ENCODE measurements around the gene TFR2. TPM values are rescaled to one million over a fixed set of nuclear protein-coding genes. Genes with fewer than 3 reads are reported as not detected.

TFR2 gene
- total and polyA plus RNA-seq, 2 donors (not counting 1 experiment from before 2014, with no cell fraction given): 5.9 to 10.0 TPM

DNA sequence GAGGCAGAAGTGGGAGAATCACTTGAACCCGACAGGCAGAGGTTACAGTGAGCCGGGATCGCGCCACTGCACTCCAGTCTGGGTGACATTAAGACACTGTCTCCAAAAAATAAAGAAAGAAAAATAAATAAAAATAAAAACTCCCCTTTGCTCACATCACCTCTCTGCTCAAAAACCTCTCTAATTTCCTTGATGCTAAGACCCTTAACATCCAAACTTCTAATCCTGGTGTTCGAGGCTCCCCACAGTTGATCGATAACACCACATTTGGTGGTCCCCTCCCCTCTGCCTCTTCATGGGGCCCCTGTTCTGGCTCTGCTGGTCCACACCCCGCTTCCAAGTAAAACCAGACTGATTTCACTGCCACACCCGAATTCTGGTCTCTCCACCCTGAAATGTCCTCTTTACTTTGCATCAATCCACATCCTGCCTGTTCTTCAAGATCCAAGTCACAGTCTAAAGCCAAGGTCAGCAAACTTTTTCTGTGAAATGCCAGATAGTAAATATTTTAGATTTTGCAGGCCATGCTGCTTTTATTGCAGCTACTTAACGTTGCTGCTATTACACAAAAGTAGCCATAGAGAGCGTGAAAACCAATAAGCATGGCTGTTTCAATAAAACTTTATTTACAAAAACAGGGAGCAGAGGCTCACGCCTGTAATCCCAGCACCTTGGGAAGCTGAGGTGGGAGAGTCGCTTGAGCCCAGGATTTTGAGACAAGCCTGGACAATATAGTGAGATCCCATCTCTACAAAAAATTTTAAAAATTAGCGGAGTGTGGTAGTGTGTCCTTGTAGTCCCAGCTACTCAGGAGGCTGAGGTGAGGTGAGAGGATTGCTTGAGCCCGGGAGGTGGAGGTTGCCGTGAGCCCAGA is 17.2 kb downstream of the TFR2 start:
- no peak overlapping the region for H3K9ac ChIP-seq (ENCODE audit: low read length)
- H2AFZ ChIP-seq (ENCODE audit: insufficient read depth, low read depth, low read length, poor library complexity, severe bottlenecking): no peak overlapping the region
- H3K79me2 ChIP-seq (ENCODE audit: control insufficient read depth, insufficient read depth, low read length): no peaks in the 10 kb centered on the region
- no peaks in the 10 kb centered on the region for H4K20me1 ChIP-seq (ENCODE audit: control insufficient read depth, insufficient read depth, low read length, poor library complexity, severe bottlenecking)
- Mint-ChIP-seq H3K27ac (no peak overlapping the region), H3K4me1 (peaks cover 11% of the 10 kb centered on the region), H3K4me3 (no peak overlapping the region), H3K9me3 (ENCODE audit: insufficient read depth) (no peaks in the 10 kb centered on the region), H3K27me3 (no peaks in the 10 kb centered on the region)
- WGBS (ENCODE audit: insufficient coverage): 96% methylated on average over 8 of the region's 15 CpGs
- H3K4me2 ChIP-seq (replicated peaks; ENCODE audit: low read depth, low read length, poor library complexity, severe bottlenecking): no peak overlapping the region
- no peak overlapping the region for H3K4me3 ChIP-seq (ENCODE audit: control extremely low read depth in 1 of 5, extremely low read depth in 1 of 5, insufficient read depth in 1 of 5, low read depth in 2 of 5, low read length in 4 of 5)
- TF ChIP-seq, protein P1, sequence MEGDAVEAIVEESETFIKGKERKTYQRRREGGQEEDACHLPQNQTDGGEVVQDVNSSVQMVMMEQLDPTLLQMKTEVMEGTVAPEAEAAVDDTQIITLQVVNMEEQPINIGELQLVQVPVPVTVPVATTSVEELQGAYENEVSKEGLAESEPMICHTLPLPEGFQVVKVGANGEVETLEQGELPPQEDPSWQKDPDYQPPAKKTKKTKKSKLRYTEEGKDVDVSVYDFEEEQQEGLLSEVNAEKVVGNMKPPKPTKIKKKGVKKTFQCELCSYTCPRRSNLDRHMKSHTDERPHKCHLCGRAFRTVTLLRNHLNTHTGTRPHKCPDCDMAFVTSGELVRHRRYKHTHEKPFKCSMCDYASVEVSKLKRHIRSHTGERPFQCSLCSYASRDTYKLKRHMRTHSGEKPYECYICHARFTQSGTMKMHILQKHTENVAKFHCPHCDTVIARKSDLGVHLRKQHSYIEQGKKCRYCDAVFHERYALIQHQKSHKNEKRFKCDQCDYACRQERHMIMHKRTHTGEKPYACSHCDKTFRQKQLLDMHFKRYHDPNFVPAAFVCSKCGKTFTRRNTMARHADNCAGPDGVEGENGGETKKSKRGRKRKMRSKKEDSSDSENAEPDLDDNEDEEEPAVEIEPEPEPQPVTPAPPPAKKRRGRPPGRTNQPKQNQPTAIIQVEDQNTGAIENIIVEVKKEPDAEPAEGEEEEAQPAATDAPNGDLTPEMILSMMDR (IDR thresholded peaks at IDR 0.05): no peak
- TF ChIP-seq EZH2 (IDR thresholded peaks at IDR 0.05; ENCODE audit: borderline replicate concordance, insufficient read depth, low read depth, low read length, poor library complexity, severe bottlenecking): no peak
- peaks cover 12 to 13% of the 10 kb centered on the region in 2 donors for H3K4me1 ChIP-seq (ENCODE audit: control insufficient read depth in 2 of 2, insufficient read depth in 2 of 2, low read length in 2 of 2)
- peaks cover 0 to 1% of the 10 kb centered on the region in 2 experiments for H3K36me3 ChIP-seq (replicated peaks in 1 of 2; ENCODE audit: control extremely low read depth in 1 of 2, control insufficient read depth in 1 of 2, extremely low read depth in 1 of 2, insufficient read depth in 2 of 2, low read length in 1 of 2)
- no peak overlapping the region for H3K27ac ChIP-seq (ENCODE audit: low read length in 2 of 2)
- intact Hi-C loops (cut with micrococcal nuclease): no loop called here
- no peak for DNase-seq
- no peaks in the 10 kb centered on the region for H3K9me3 ChIP-seq (ENCODE audit: control extremely low read depth in 1 of 3, control insufficient read depth in 2 of 3, insufficient read depth in 1 of 3, low read length in 2 of 3)
- POLR2A ChIA-PET: interaction anchor here (0.6 kb wide), 1 partner anchor 21 kb away, joined by 5 read pairs; no protein-coding TSS in a partner anchor
- no peak for ATAC-seq (ENCODE audit: low read depth)
- H3K27me3 ChIP-seq (replicated peaks in 1 of 4; ENCODE audit: control extremely low read depth in 1 of 4, control insufficient read depth in 3 of 4, insufficient read depth in 4 of 4, low read length in 3 of 4): no peaks in the 10 kb centered on the region
- CTCF ChIA-PET: interaction anchor here (0.6 to 1.0 kb wide), 2 partner anchors 9 to 17 kb away, joined by 3 read pairs; no protein-coding TSS in a partner anchor

GRCh38 chr7:100621554-100621953 is 19.8 kb downstream of the TFR2 start:
- Histone ChIP-seq H3K27me3 (replicated peaks in 1 of 4; ENCODE audit: control extremely low read depth in 1 of 4, control insufficient read depth in 3 of 4, insufficient read depth in 4 of 4, low read length in 3 of 4) (no peaks in the 10 kb centered on the region), H3K4me3 (ENCODE audit: control extremely low read depth in 1 of 5, extremely low read depth in 1 of 5, insufficient read depth in 1 of 5, low read depth in 2 of 5, low read length in 4 of 5) (no peak overlapping the region), H4K20me1 (ENCODE audit: control insufficient read depth, insufficient read depth, low read length, poor library complexity, severe bottlenecking) (no peaks in the 10 kb centered on the region), H3K4me1 (ENCODE audit: control insufficient read depth in 2 of 2, insufficient read depth in 2 of 2, low read length in 2 of 2) (peaks cover 5 to 6% of the 10 kb centered on the region in 2 donors), H3K9me3 (ENCODE audit: control extremely low read depth in 1 of 3, control insufficient read depth in 2 of 3, insufficient read depth in 1 of 3, low read length in 2 of 3) (no peaks in the 10 kb centered on the region), H3K27ac (ENCODE audit: low read length in 2 of 2) (no peak overlapping the region), H3K79me2 (ENCODE audit: control insufficient read depth, insufficient read depth, low read length) (no peaks in the 10 kb centered on the region), H2AFZ (ENCODE audit: insufficient read depth, low read depth, low read length, poor library complexity, severe bottlenecking) (no peak overlapping the region), H3K4me2 (replicated peaks; ENCODE audit: low read depth, low read length, poor library complexity, severe bottlenecking) (no peak overlapping the region), H3K36me3 (replicated peaks in 1 of 2; ENCODE audit: control extremely low read depth in 1 of 2, control insufficient read depth in 1 of 2, extremely low read depth in 1 of 2, insufficient read depth in 2 of 2, low read length in 1 of 2) (peaks cover 0 to 1% of the 10 kb centered on the region in 2 experiments), H3K9ac (ENCODE audit: low read length) (no peak overlapping the region)
- H3K9me3 Mint-ChIP-seq (ENCODE audit: insufficient read depth): no peaks in the 10 kb centered on the region
- ATAC-seq (ENCODE audit: low read depth) (no peak), DNase-seq (no peak)
- no peak overlapping the region for H3K4me3 Mint-ChIP-seq
- TF ChIP-seq, protein P1 (IDR thresholded peaks at IDR 0.05): no peak
- no peak for TF ChIP-seq EZH2 (IDR thresholded peaks at IDR 0.05; ENCODE audit: borderline replicate concordance, insufficient read depth, low read depth, low read length, poor library complexity, severe bottlenecking)
- 94% methylated on average over 8 of the region's 8 CpGs for WGBS (ENCODE audit: insufficient coverage)
- intact Hi-C loops (cut with micrococcal nuclease): no loop called here
- H3K27ac Mint-ChIP-seq: no peak overlapping the region
- H3K4me1 Mint-ChIP-seq: peaks cover 7% of the 10 kb centered on the region
- POLR2A ChIA-PET: no interaction called here
- CTCF ChIA-PET: interaction anchor here (1.5 kb wide), 1 partner anchor 71 kb away, joined by 3 read pairs; no protein-coding TSS in a partner anchor
- H3K27me3 Mint-ChIP-seq: no peaks in the 10 kb centered on the region

Data from B cell (primary cell).